HG02885 (cell line): ENCODE results near the gene SPATA33.
"Not testable (repeated sequence)": the region's sequence is repeated elsewhere in the genome, so short reads cannot be mapped to it uniquely, and the experiment has no call there.

ENCODE experiments used
- ATAC-seq: cut with Tn5 transposase; IDR thresholded peaks from one replicate; pipeline ENCODE4 v1.9.1; 2021; ENCODE audit warnings: mild to moderate bottlenecking; ENCODE audit not compliant: unreplicated experiment, poor library complexity

SPATA33 gene

GRCh38 chr16:89658221-89658879, 714 bp downstream of the SPATA33 start:
- no peak for ATAC-seq

GRCh38 chr16:89660146-89660545, 2.5 kb downstream of the SPATA33 start:
- ATAC-seq = no peak

GRCh38 chr16:89661215-89661614, 3.6 kb downstream of the SPATA33 start:
- ATAC-seq = no peak

- not testable (repeated sequence) for ATAC-seq
Measured at GRCh38 chr16:89664238-89664637, 6.6 kb downstream of the SPATA33 start.

- ATAC-seq = not testable (repeated sequence)
Measured at GRCh38 chr16:89667000-89667399, 9.4 kb downstream of the SPATA33 start.

- no peak for ATAC-seq
Measured at GRCh38 chr16:89667633-89668032, 10.0 kb downstream of the SPATA33 start.

- ATAC-seq = no peak
Measured at GRCh38 chr16:89668790-89669158, 11.1 kb downstream of the SPATA33 start.

GRCh38 chr16:89669755-89670154, 12.1 kb downstream of the SPATA33 start:
- no peak for ATAC-seq

- no peak for ATAC-seq
Measured at GRCh38 chr16:89670496-89671431, 13.1 kb downstream of the SPATA33 start.

GRCh38 chr16:89671565-89671964, 13.9 kb downstream of the SPATA33 start:
- not testable (repeated sequence) for ATAC-seq

- ATAC-seq = no peak
Measured at GRCh38 chr16:89672177-89672941, 14.7 kb downstream of the SPATA33 start.

GRCh38 chr16:89678258-89678657, 20.6 kb downstream of the SPATA33 start:
- ATAC-seq = no peak

- no peak for ATAC-seq
Measured at GRCh38 chr16:89685916-89686315, 28.3 kb downstream of the SPATA33 start.

- ATAC-seq = peak; percentile 88
Measured at GRCh38 chr16:89686520-89687091, 29.0 kb downstream of the SPATA33 start, which contains the start of gene CDK10. Gene CDK10 (plus strand): TSS chr16:89686689. CDS start chr16:89686711, 22 bp downstream.

GRCh38 chr16:89687092-89687940, 29.7 kb downstream of the SPATA33 start:
- ATAC-seq = peak; percentile 28

- no peak for ATAC-seq
Measured at GRCh38 chr16:89688395-89688794, 30.8 kb downstream of the SPATA33 start.

GRCh38 chr16:89689142-89689541, 31.5 kb downstream of the SPATA33 start:
- ATAC-seq = no peak

GRCh38 chr16:89689621-89690020, 32.0 kb downstream of the SPATA33 start:
- ATAC-seq = not testable (repeated sequence)

GRCh38 chr16:89690392-89690901, 32.8 kb downstream of the SPATA33 start:
- ATAC-seq = no peak
